OCI-LY3 (cell line): Measurements from ENCODE around the gene SPOCK1.

Source experiments
- H2AFZ ChIP-seq: fragments of 200-600, 300-600 bp; shearing (Covaris generic); 2 replicates; pipeline ENCODE4 v1.6.0; 2014; ENCODE audit warnings: antibody characterized with exemption, low read depth, low read length
- H3K27ac ChIP-seq: fragments of 200-600, 300-600 bp; sonication (generic); 2 replicates; pipeline ENCODE4 v1.5.1; 2014; ENCODE audit warnings: mild to moderate bottlenecking, low read length, moderate library complexity, mixed read lengths
- H3K27me3 ChIP-seq: fragments of 200-600, 300-600 bp; sonication (generic); 2 replicates; pipeline ENCODE4 v1.6.1; 2014; ENCODE audit warnings: low read depth, low read length, mixed read lengths
- H3K36me3 ChIP-seq: fragments of 200-600, 300-600 bp; sonication (generic); replicated peaks from 2 replicates; pipeline ENCODE3; 2014; ENCODE audit warnings: low read depth, low read length, mixed read lengths
- H3K4me1 ChIP-seq: fragments of 300-600, 200-600 bp; sonication (generic); 2 replicates; pipeline ENCODE4 v1.6.1; 2014; ENCODE audit warnings: low read length, mixed read lengths
- H3K4me2 ChIP-seq: fragments of 200-600, 300-600 bp; sonication (generic); 2 replicates; pipeline ENCODE4 v1.6.1; 2014; ENCODE audit warnings: low read length, mixed read lengths
- H3K4me3 ChIP-seq: fragments of 300-600, 200-600 bp; sonication (generic); 2 replicates; pipeline ENCODE4 v1.5.1; 2014; ENCODE audit warnings: antibody characterized with exemption, mild to moderate bottlenecking, low read length, moderate library complexity
- H3K79me2 ChIP-seq: fragments of 300-600, 200-600 bp; shearing (Covaris generic); 2 replicates; pipeline ENCODE4 v1.6.1; 2014; ENCODE audit warnings: mild to moderate bottlenecking, low read length, mixed read lengths
- H3K9ac ChIP-seq: fragments of 300-600, 200-600 bp; shearing (Covaris generic); 2 replicates; pipeline ENCODE4 v1.6.0; 2014; ENCODE audit warnings: mild to moderate bottlenecking, low read length, moderate library complexity
- H3K9me3 ChIP-seq: fragments of 200-600, 300-600 bp; shearing (Covaris generic); 2 replicates; pipeline ENCODE4 v1.6.1; 2014; ENCODE audit warnings: low read length, mixed read lengths; ENCODE audit not compliant: insufficient read depth
- H4K20me1 ChIP-seq: fragments of 200-600, 300-600 bp; sonication (generic); 2 replicates; pipeline ENCODE4 v1.6.1; 2016; ENCODE audit warnings: low read length, mixed read lengths; ENCODE audit not compliant: insufficient read depth
- CTCF ChIP-seq: fragments of 200-600, 300-600 bp; sonication (generic); IDR thresholded peaks from 2 replicates; pipeline ENCODE4 v1.5.1; 2014; ENCODE audit warnings: antibody characterized with exemption, low read length, low read depth
- EZH2phosphoT487 ChIP-seq: fragments of 200-600 bp; shearing (Covaris generic); IDR thresholded peaks from 2 replicates; pipeline ENCODE4 v1.6.1; 2018; ENCODE audit warnings: antibody characterized with exemption, mixed run types, low read depth

SPOCK1 gene

DNA sequence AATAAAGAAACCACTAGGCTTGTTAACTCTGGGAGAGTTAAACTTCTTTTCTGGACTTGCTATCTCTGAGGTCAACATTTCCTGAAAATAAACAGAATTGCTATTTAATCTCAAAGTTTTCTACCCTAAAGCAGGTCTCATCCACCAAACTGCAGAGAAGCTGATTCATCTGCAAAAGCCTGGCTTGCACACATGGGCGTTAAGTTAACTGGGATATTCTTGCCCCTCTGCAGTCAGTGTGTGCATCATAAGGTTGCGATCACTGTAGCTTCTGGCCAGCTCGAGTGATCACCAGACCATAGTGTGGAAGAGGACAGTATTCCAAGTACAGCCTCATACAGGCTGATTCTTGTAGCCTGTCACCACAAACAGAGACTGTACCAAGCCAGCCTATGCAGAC is 99.2 kb downstream of the SPOCK1 start:
- Histone ChIP-seq H3K4me1 (no peaks in the 10 kb centered on the region), H3K4me3 (no peak overlapping the region), H3K27me3 (no peaks in the 10 kb centered on the region), H4K20me1 (no peaks in the 10 kb centered on the region), H3K4me2 (no peak overlapping the region), H3K9ac (no peak overlapping the region), H3K27ac (no peak overlapping the region), H2AFZ (no peak overlapping the region), H3K36me3 (no peaks in the 10 kb centered on the region), H3K79me2 (no peaks in the 10 kb centered on the region), H3K9me3 (no peaks in the 10 kb centered on the region)
- no peak for TF ChIP-seq EZH2phosphoT487
- no peak for TF ChIP-seq CTCF

- no peaks in the 10 kb centered on the region for H4K20me1 ChIP-seq
Observed at GRCh38 chr5:137398751-137399150, 100.4 kb downstream of the SPOCK1 start.

GRCh38 chr5:137398154-137398553 is 101.0 kb downstream of the SPOCK1 start:
- Histone ChIP-seq H3K27me3 (no peaks in the 10 kb centered on the region), H3K9me3 (no peaks in the 10 kb centered on the region), H3K4me3 (no peak overlapping the region), H3K9ac (no peak overlapping the region), H3K36me3 (no peaks in the 10 kb centered on the region), H3K27ac (no peak overlapping the region), H3K79me2 (no peaks in the 10 kb centered on the region), H3K4me2 (no peak overlapping the region), H2AFZ (no peak overlapping the region), H3K4me1 (no peaks in the 10 kb centered on the region), H4K20me1 (no peaks in the 10 kb centered on the region)
- TF ChIP-seq CTCF (no peak), EZH2phosphoT487 (no peak)

More at GRCh38 chr5:137398751-137399150, 100.4 kb downstream of the SPOCK1 start:
- no peak overlapping the region for H2AFZ ChIP-seq
- H3K4me2 ChIP-seq: no peak overlapping the region
- no peak overlapping the region for H3K9ac ChIP-seq
- H3K4me1 ChIP-seq: no peaks in the 10 kb centered on the region
- no peaks in the 10 kb centered on the region for H3K79me2 ChIP-seq
- no peaks in the 10 kb centered on the region for H3K36me3 ChIP-seq
- TF ChIP-seq EZH2phosphoT487: no peak
- no peak for TF ChIP-seq CTCF
- no peak overlapping the region for H3K27ac ChIP-seq
- no peak overlapping the region for H3K4me3 ChIP-seq
- no peaks in the 10 kb centered on the region for H3K9me3 ChIP-seq
- no peaks in the 10 kb centered on the region for H3K27me3 ChIP-seq

GRCh38 chr5:137395011-137395755 is 103.9 kb downstream of the SPOCK1 start:
- Histone ChIP-seq H3K4me3 (no peak overlapping the region), H3K9ac (no peak overlapping the region), H3K4me1 (no peaks in the 10 kb centered on the region), H3K9me3 (no peaks in the 10 kb centered on the region), H3K79me2 (no peaks in the 10 kb centered on the region), H4K20me1 (no peaks in the 10 kb centered on the region), H3K27ac (no peak overlapping the region), H2AFZ (no peak overlapping the region), H3K4me2 (no peak overlapping the region), H3K36me3 (no peaks in the 10 kb centered on the region), H3K27me3 (no peaks in the 10 kb centered on the region)
- TF ChIP-seq CTCF (no peak), EZH2phosphoT487 (no peak)
